MCF 10A (cell line): ENCODE data around the gene TMEM187. TPM values are rescaled to one million over a fixed set of nuclear protein-coding genes. Genes with fewer than 3 reads are reported as not detected.
A peak's percentile ranks its signal among the peaks of the same experiment; 100 is the strongest.

Experiments used
- Bru-seq: library from RNA; stranded (reverse); fragments of 400-500 nt; gene quantifications from one replicate; lab custom pipeline; 2021; lab: Mats Ljungman, UMichigan
- BruChase-seq, 2 experiments: library from RNA; stranded (reverse); fragments of 400-500 nt; gene quantifications; one replicate each; lab custom pipeline; 2021; lab: Mats Ljungman, UMichigan
- BruUV-seq: library from RNA; stranded (reverse); fragments of 400-500 nt; replicated peaks from 2 replicates; lab custom pipeline; 2021; lab: Mats Ljungman, UMichigan
- CTCF ChIA-PET: fragments of 300-600 bp; sonication (Branson Sonifier 250); formaldehyde crosslinking; extraction: SDS; loops from one replicate; lab custom pipeline; 2021; ENCODE audit warnings: antibody characterized with exemption, inconsistent platforms; lab: Yijun Ruan, JAX
- POLR2A ChIA-PET: fragments of 300-600, 350-650 bp; sonication (Branson Sonifier 250); formaldehyde crosslinking; extraction: SDS; loops from one replicate; lab custom pipeline; 2020; ENCODE audit warnings: antibody characterized with exemption, inconsistent platforms; lab: Yijun Ruan, JAX
- DNase-seq: peaks from one replicate; pipeline ENCODE4 v3.0.0-alpha.2; 2018; ENCODE audit not compliant: unreplicated experiment
- H3K27ac Mint-ChIP-seq: one replicate; pipeline ENCODE4 v1.8.0; 2022; ENCODE audit warnings: mild to moderate bottlenecking, low read depth, mixed read lengths; ENCODE audit not compliant: unreplicated experiment
- H3K27me3 Mint-ChIP-seq: one replicate; pipeline ENCODE4 v1.8.0; 2022; ENCODE audit warnings: mixed read lengths; ENCODE audit not compliant: insufficient read depth, unreplicated experiment
- H3K36me3 Mint-ChIP-seq: one replicate; pipeline ENCODE4 v1.8.0; 2022; ENCODE audit warnings: mild to moderate bottlenecking, moderate library complexity, mixed read lengths; ENCODE audit not compliant: insufficient read depth, unreplicated experiment
- H3K4me1 Mint-ChIP-seq: one replicate; pipeline ENCODE4 v1.8.0; 2022; ENCODE audit warnings: mixed read lengths; ENCODE audit not compliant: insufficient read depth, unreplicated experiment
- H3K4me3 Mint-ChIP-seq: one replicate; pipeline ENCODE4 v1.8.0; 2022; ENCODE audit warnings: mild to moderate bottlenecking, moderate library complexity, mixed read lengths; ENCODE audit not compliant: unreplicated experiment
- H3K9me3 Mint-ChIP-seq: one replicate; pipeline ENCODE4 v1.8.0; 2022; ENCODE audit warnings: mixed read lengths; ENCODE audit not compliant: unreplicated experiment
- CTCF ChIP-seq: fragments of 200-600 bp; IDR thresholded peaks from one replicate; pipeline ENCODE4 v1.8.0; 2022; ENCODE audit warnings: antibody characterized with exemption, mild to moderate bottlenecking; ENCODE audit not compliant: unreplicated experiment
- intact Hi-C: fragments of 100-400 bp; cut with micrococcal nuclease; formaldehyde crosslinking; loops from 2 replicates; pipeline ENCODE4 v1.14.1; 2022
- long read RNA-seq: library from polyadenylated mRNA; stranded (forward); transcript quantifications from one replicate; pipeline ENCODE4 v2.0.0, GENCODE V29; 2022
- total RNA-seq: library from RNA; stranded (reverse); gene quantifications from 2 replicates; pipeline ENCODE4 v1.2.3, GENCODE V29; 2022

The TMEM187 gene
- total RNA-seq (9.3 and 10.9 TPM in 2 replicates), Bru-seq, nascent RNA (percentile 46 among the genes with signal in this experiment), BruChase-seq, experiment 1, labeled RNA remaining after a 6-hour chase (percentile 55 among the genes with signal in this experiment), BruChase-seq, experiment 2, labeled RNA remaining after a 2-hour chase (percentile 61 among the genes with signal in this experiment)
- long read RNA-seq, transcript TMEM187-201 (2 exons, 1,880 nt), result major isoform, 27 of 31 reads
- long read RNA-seq, partial matches to known transcripts, result 0 of 31 reads
- long read RNA-seq, other reads (novel, unspliced or antisense), result 4 of 31 reads

- Mint-ChIP-seq H3K4me1 (peaks cover 25% of the 10 kb centered on the region), H3K9me3 (no peaks in the 10 kb centered on the region)
These were observed at the start of gene TMEM187 for GRCh38 chrX:153972368-153973126. TMEM187 (plus strand) TSS chrX:153972754; CDS start chrX:153982063, 9,309 bp downstream.

GRCh38 chrX:153922932-153923857, 49.4 kb upstream of the TMEM187 start:
- TF ChIP-seq CTCF, result peak; percentile 59
- intact Hi-C loops, result no loop called here
- no TSS peak for BruUV-seq
- H3K4me3 Mint-ChIP-seq, result no peak overlapping the region
- peaks cover 22% of the 10 kb centered on the region for H3K27me3 Mint-ChIP-seq
- no peak overlapping the region for H3K27ac Mint-ChIP-seq
- POLR2A ChIA-PET, result interaction anchor here (0.6 to 1.5 kb wide), 6 partner anchors 12 to 191 kb away, joined by 3 to 4 read pairs (median 3); partner anchors contain the start of genes HCFC1, IDH3G and SSR4
- H3K4me1 Mint-ChIP-seq, result peaks cover 9% of the 10 kb centered on the region
- CTCF ChIA-PET, result interaction anchor here (0.6 to 5.0 kb wide), 15 partner anchors 8 to 307 kb away, joined by 3 to 31 read pairs (median 4); partner anchors contain the start of gene PLXNB3
- no peaks in the 10 kb centered on the region for H3K9me3 Mint-ChIP-seq
- peak; percentile 63 for DNase-seq
- H3K36me3 Mint-ChIP-seq, result no peaks in the 10 kb centered on the region

More at GRCh38 chrX:153972368-153973126, at the start of gene TMEM187:
- H3K36me3 Mint-ChIP-seq, result peaks cover 4% of the 10 kb centered on the region
- intact Hi-C loops, result loop anchor here (2.0 kb wide), 1 partner anchor 78 kb away; no protein-coding TSS in a partner anchor
- peak within 1 kb of the TSS; percentile 95 for H3K4me3 Mint-ChIP-seq
- peak; percentile 93 for DNase-seq
- H3K27me3 Mint-ChIP-seq, result no peaks in the 10 kb centered on the region
- POLR2A ChIA-PET, result interaction anchor here (0.6 to 3.8 kb wide), 10 partner anchors 21 to 574 kb away, joined by 3 to 15 read pairs (median 4); partner anchors contain the start of genes ARHGAP4, G6PD, IKBKG and IRAK1
- no TSS peak for BruUV-seq
- peak within 1 kb of the TSS; percentile 100 for H3K27ac Mint-ChIP-seq
- CTCF ChIA-PET, result no interaction called here
- TF ChIP-seq CTCF, result no peak

- DNase-seq, result peak; percentile 25
- no peaks in the 10 kb centered on the region for H3K36me3 Mint-ChIP-seq
- ChIA-PET POLR2A (interaction anchor here (0.6 to 0.7 kb wide), 3 partner anchors 16 to 190 kb away, joined by 3 read pairs; no protein-coding TSS in a partner anchor), CTCF (interaction anchor here (0.6 to 5.0 kb wide), 10 partner anchors 8 to 577 kb away, joined by 3 to 31 read pairs (median 4); partner anchors contain the start of gene PLXNB3)
- no TSS peak for BruUV-seq
- peak overlapping the region; percentile 51 for H3K27ac Mint-ChIP-seq
- H3K27me3 Mint-ChIP-seq, result peaks cover 14% of the 10 kb centered on the region
- no peak overlapping the region for H3K4me3 Mint-ChIP-seq
- H3K9me3 Mint-ChIP-seq, result no peaks in the 10 kb centered on the region
- intact Hi-C loops, result no loop called here
- H3K4me1 Mint-ChIP-seq, result peaks cover 9% of the 10 kb centered on the region
- no peak for TF ChIP-seq CTCF
These were observed 48.2 kb upstream of the TMEM187 start for GRCh38 chrX:153924149-153924861.
